DND-41 (cell line): ENCODE data around the gene PRRT2.

ENCODE experiments used
- ATAC-seq: fragments of 200-7000 bp; cut with Tn5 transposase; 3 replicates; pipeline ENCODE4 v1.9.1; 2021; ENCODE audit warnings: low read depth; ENCODE audit not compliant: insufficient read depth
- DNase-seq: peaks from one replicate; pipeline ENCODE4 v3.0.0-alpha.2; 2020
- H2AFZ ChIP-seq: 2 replicates; pipeline ENCODE4 v1.6.0; 2012; ENCODE audit warnings: low read depth, low read length
- H3K27ac ChIP-seq: 2 replicates; pipeline ENCODE4 v1.5.1; 2012; ENCODE audit warnings: low read length, inconsistent platforms
- H3K27me3 ChIP-seq: fragments of 200-600 bp; sonication (generic); 2 replicates; pipeline ENCODE4 v1.6.0; 2012; ENCODE audit warnings: low read length, mild to moderate bottlenecking, inconsistent platforms; ENCODE audit not compliant: insufficient read depth, poor library complexity
- H3K36me3 ChIP-seq: 2 replicates; pipeline ENCODE4 v1.5.1; 2012; ENCODE audit warnings: low read length, inconsistent platforms; ENCODE audit not compliant: insufficient read depth
- H3K4me1 ChIP-seq: 2 replicates; pipeline ENCODE4 v1.5.1; 2012; ENCODE audit warnings: mild to moderate bottlenecking, low read length; ENCODE audit not compliant: insufficient read depth
- H3K4me2 ChIP-seq: 2 replicates; pipeline ENCODE4 v1.6.0; 2012; ENCODE audit warnings: mild to moderate bottlenecking, moderate library complexity, low read length, inconsistent platforms; ENCODE audit not compliant: insufficient read depth
- H3K4me3 ChIP-seq, 2 experiments: fragments of 200-600 bp in 1 of 2; shearing (Covaris generic) in 1 of 2; 2 replicates each; pipeline ENCODE4 v1.5.1; 2012 to 2016; ENCODE audit warnings: inconsistent platforms in 2 of 2, low read length in 2 of 2, mild to moderate bottlenecking in 2 of 2, low read depth in 1 of 2, moderate library complexity in 1 of 2
- H3K79me2 ChIP-seq: 2 replicates; pipeline ENCODE4 v1.6.0; 2012; ENCODE audit warnings: low read length, inconsistent platforms; ENCODE audit not compliant: insufficient read depth
- H3K9ac ChIP-seq: 2 replicates; pipeline ENCODE4 v1.6.0; 2012; ENCODE audit warnings: low read depth, mild to moderate bottlenecking, inconsistent platforms, low read length, moderate library complexity
- H3K9me3 ChIP-seq: 2 replicates; pipeline ENCODE4 v1.5.1; 2012; ENCODE audit warnings: low read length, moderate library complexity, mild to moderate bottlenecking, inconsistent platforms; ENCODE audit not compliant: insufficient read depth, severe bottlenecking
- H4K20me1 ChIP-seq: 2 replicates; pipeline ENCODE4 v1.6.0; 2012; ENCODE audit warnings: low read length; ENCODE audit not compliant: insufficient read depth
- CTCF ChIP-seq: IDR thresholded peaks from 2 replicates; pipeline ENCODE4 v1.5.1; 2012; ENCODE audit warnings: borderline replicate concordance, low read length, moderate library complexity, mild to moderate bottlenecking; ENCODE audit not compliant: poor library complexity, severe bottlenecking; ENCODE audit errors: extremely low read depth
- EZH2 ChIP-seq: IDR thresholded peaks from 3 replicates; pipeline ENCODE4 v1.6.1; 2012; ENCODE audit warnings: borderline replicate concordance, low read depth, mild to moderate bottlenecking, moderate library complexity, low read length, inconsistent platforms; ENCODE audit not compliant: severe bottlenecking

PRRT2 gene

GRCh38 chr16:29843931-29844330 lies 31.9 kb downstream of the PRRT2 start:
- TF ChIP-seq EZH2 (no peak), CTCF (no peak)
- Histone ChIP-seq H3K4me1 (peaks cover 2% of the 10 kb centered on the region; the same call in 1 of the 2 replicates), H3K79me2 (no peaks in the 10 kb centered on the region), H4K20me1 (no peaks in the 10 kb centered on the region), H3K9ac (no peak overlapping the region), H2AFZ (no peak overlapping the region), H3K9me3 (no peaks in the 10 kb centered on the region), H3K27ac (no peak overlapping the region), H3K36me3 (no peaks in the 10 kb centered on the region), H3K4me2 (no peak overlapping the region), H3K27me3 (no peaks in the 10 kb centered on the region), H3K4me3 (no peak overlapping the region)
- ATAC-seq (no peak), DNase-seq (no peak)

GRCh38 chr16:29844575-29845331 lies 32.8 kb downstream of the PRRT2 start:
- H3K9ac ChIP-seq = no peak overlapping the region
- no peaks in the 10 kb centered on the region for H3K27me3 ChIP-seq
- ATAC-seq = no peak
- H3K36me3 ChIP-seq = no peaks in the 10 kb centered on the region
- no peak overlapping the region for H2AFZ ChIP-seq
- DNase-seq = no peak
- H3K9me3 ChIP-seq = no peaks in the 10 kb centered on the region
- no peak overlapping the region for H3K27ac ChIP-seq
- no peaks in the 10 kb centered on the region for H3K79me2 ChIP-seq
- no peaks in the 10 kb centered on the region for H4K20me1 ChIP-seq
- H3K4me1 ChIP-seq = peaks cover 2% of the 10 kb centered on the region; the same call in 1 of the 2 replicates
- H3K4me3 ChIP-seq = no peak overlapping the region
- H3K4me2 ChIP-seq = no peak overlapping the region
- TF ChIP-seq CTCF = no peak
- no peak for TF ChIP-seq EZH2

- no peak overlapping the region for H3K4me3 ChIP-seq
- TF ChIP-seq EZH2 (no peak), CTCF (no peak)
- no peak overlapping the region for H3K4me2 ChIP-seq
- H3K79me2 ChIP-seq = no peaks in the 10 kb centered on the region
- H3K9me3 ChIP-seq = no peaks in the 10 kb centered on the region
- H3K4me1 ChIP-seq = peaks cover 2% of the 10 kb centered on the region; the same call in 1 of the 2 replicates
- no peak for ATAC-seq
- no peaks in the 10 kb centered on the region for H3K27me3 ChIP-seq
- DNase-seq = no peak
- no peak overlapping the region for H2AFZ ChIP-seq
- no peaks in the 10 kb centered on the region for H4K20me1 ChIP-seq
- no peak overlapping the region for H3K9ac ChIP-seq
- H3K36me3 ChIP-seq = no peaks in the 10 kb centered on the region
- no peak overlapping the region for H3K27ac ChIP-seq
Observed at GRCh38 chr16:29845656-29846055, 33.7 kb downstream of the PRRT2 start.
